Measurements from ENCODE around the gene HBS1L. TPM values are rescaled to one million over a fixed set of nuclear protein-coding genes. Genes with fewer than 3 reads are reported as not detected.
"Not testable (repeated sequence)": the region's sequence is repeated elsewhere in the genome, so short reads cannot be mapped to it uniquely, and the experiment has no call there.

HBS1L gene
- total RNA-seq, 1 donor: 177 TPM

DNA sequence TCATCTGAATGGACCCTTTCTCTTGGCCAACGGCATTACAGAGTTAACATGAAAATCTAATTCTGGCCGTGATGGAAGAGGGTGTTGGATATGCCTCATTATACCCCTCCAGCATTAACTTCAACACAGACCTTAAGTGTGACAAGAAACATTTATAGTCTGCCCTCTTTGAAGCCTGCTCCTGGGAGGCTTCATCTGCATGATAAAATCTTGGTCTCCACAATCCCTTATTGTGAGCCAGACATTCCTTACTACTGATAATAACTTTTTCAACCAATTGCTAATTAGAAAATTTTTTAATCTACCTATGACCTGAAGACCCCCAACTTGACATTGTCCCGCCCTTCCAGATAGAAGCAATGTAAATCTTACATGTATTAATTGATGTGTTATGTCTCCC, 9.3 kb upstream of the HBS1L start:
- Histone ChIP-seq H3K27me3 (ENCODE audit: insufficient read depth, low read length) (no peaks in the 10 kb centered on the region), H3K4me1 (ENCODE audit: insufficient read depth, low read length) (peaks cover 16% of the 10 kb centered on the region), H3K4me3 (ENCODE audit: low read length) (no peak overlapping the region), H3K9me3 (ENCODE audit: low read depth, low read length) (no peaks in the 10 kb centered on the region)

DNA sequence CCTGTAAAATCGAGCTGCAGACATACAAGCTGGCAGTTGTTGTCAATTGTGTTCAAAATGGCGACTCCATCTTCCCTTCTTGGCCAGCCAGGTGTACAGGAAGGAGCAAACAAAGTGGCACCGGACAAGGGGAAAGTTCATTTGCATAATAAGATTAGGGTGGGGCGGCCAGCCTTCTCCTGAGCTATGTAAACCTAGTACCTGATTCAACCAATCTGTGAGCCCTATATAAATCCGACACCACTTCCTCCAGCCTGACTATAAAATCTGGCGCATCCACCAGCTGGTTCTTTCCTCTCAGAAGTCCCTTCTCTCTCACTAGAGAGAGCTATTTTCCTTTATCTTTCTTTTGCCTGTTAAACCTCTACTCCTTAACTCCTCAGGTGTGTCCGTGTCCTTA, 8.1 kb upstream of the HBS1L start:
- Histone ChIP-seq H3K9me3 (ENCODE audit: low read depth, low read length) (no peaks in the 10 kb centered on the region), H3K4me1 (ENCODE audit: insufficient read depth, low read length) (peaks cover 16% of the 10 kb centered on the region), H3K27me3 (ENCODE audit: insufficient read depth, low read length) (no peaks in the 10 kb centered on the region), H3K4me3 (ENCODE audit: low read length) (no peak overlapping the region)

GRCh38 chr6:135060076-135060475, 5.5 kb upstream of the HBS1L start:
- H3K27me3 ChIP-seq (ENCODE audit: insufficient read depth, low read length): no peaks in the 10 kb centered on the region

DNA sequence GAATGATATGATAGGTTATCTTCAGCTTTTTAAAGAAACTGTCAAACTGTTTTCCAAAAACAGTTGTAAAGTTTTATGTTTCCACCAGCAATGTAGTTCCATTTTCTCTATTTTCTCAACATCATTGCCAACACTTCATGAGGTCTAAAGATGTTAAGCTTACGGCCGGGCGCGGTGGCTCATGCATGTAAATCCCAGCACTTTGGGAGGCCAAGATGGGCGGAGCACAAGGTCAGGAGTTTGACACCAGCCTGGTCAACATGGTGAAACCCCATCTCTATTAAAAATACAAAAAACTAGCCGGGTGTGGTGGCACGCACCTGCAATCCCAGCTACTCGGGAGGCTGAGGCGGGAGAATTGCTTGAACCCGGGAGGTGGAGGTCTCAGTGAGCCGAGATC, 3.7 kb upstream of the HBS1L start:
- not testable (repeated sequence) for H3K9me3 ChIP-seq (ENCODE audit: low read depth, low read length)

More at GRCh38 chr6:135060076-135060475, 5.5 kb upstream of the HBS1L start:
- H3K4me3 ChIP-seq (ENCODE audit: low read length): no peak overlapping the region
- no peaks in the 10 kb centered on the region for H3K9me3 ChIP-seq (ENCODE audit: low read depth, low read length)
- peaks cover 6% of the 10 kb centered on the region for H3K4me1 ChIP-seq (ENCODE audit: insufficient read depth, low read length)

DNA sequence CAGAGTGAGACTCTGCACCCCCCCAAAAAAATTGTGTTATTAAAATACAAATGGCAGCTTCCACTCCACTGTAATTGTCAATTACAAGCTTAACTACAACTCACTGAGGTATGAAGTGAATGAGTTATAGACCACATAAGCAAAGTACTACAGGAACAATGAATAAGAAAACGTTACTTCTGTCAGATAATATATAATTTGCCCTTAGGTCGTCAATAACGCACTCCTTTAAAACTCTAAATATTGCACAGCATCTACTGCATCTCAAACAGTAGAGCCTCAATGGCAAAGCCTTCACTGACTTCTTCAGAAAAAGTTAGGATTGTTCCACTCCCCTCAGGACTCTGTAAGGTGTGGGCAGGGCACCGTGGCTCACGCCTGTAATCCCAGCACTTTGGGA, 2.0 kb upstream of the HBS1L start:
- Histone ChIP-seq H3K4me3 (ENCODE audit: low read length) (no peak overlapping the region), H3K27me3 (ENCODE audit: insufficient read depth, low read length) (no peaks in the 10 kb centered on the region), H3K4me1 (ENCODE audit: insufficient read depth, low read length) (peaks cover 27% of the 10 kb centered on the region), H3K9me3 (ENCODE audit: low read depth, low read length) (no peaks in the 10 kb centered on the region)

More for the DNA sequence above, 3.7 kb upstream of the HBS1L start:
- not testable (repeated sequence) for H3K27me3 ChIP-seq (ENCODE audit: insufficient read depth, low read length); H3K4me3 ChIP-seq (ENCODE audit: low read length)
- H3K4me1 ChIP-seq (ENCODE audit: insufficient read depth, low read length): peaks cover 15% of the 10 kb centered on the region

DNA sequence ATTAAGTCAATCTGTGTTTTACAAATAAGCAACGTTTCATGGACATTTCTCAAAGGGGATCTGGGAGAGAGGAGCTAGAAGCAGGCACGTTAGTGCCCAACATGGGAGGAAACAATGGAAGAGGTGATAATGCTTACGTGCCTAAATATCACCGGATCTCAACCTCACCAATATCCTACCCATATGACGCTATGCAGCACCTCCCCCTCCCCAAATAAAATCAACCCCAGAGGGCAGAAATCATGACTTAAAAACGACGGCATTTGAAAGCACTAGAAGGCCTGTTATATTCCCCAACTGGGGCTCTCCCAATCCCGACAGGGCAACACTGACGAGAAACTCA, 425 bp downstream of the HBS1L start:
- Histone ChIP-seq H3K27me3 (ENCODE audit: insufficient read depth, low read length) (no peaks in the 10 kb centered on the region), H3K4me3 (ENCODE audit: low read length) (peak overlapping the region; percentile 95)

GRCh38 chr6:135053406-135053805, 1.2 kb downstream of the HBS1L start:
- H3K27me3 ChIP-seq (ENCODE audit: insufficient read depth, low read length): no peaks in the 10 kb centered on the region
- H3K4me1 ChIP-seq (ENCODE audit: insufficient read depth, low read length): peaks cover 31% of the 10 kb centered on the region
- H3K9me3 ChIP-seq (ENCODE audit: low read depth, low read length): no peaks in the 10 kb centered on the region
- H3K4me3 ChIP-seq (ENCODE audit: low read length): no peak overlapping the region

More for the DNA sequence above, 425 bp downstream of the HBS1L start:
- Histone ChIP-seq H3K9me3 (ENCODE audit: low read depth, low read length) (no peaks in the 10 kb centered on the region), H3K4me1 (ENCODE audit: insufficient read depth, low read length) (peaks cover 31% of the 10 kb centered on the region)

GRCh38 chr6:135052939-135053338, 1.7 kb downstream of the HBS1L start:
- Histone ChIP-seq H3K4me3 (ENCODE audit: low read length) (no peak overlapping the region), H3K27me3 (ENCODE audit: insufficient read depth, low read length) (no peaks in the 10 kb centered on the region), H3K4me1 (ENCODE audit: insufficient read depth, low read length) (peaks cover 35% of the 10 kb centered on the region), H3K9me3 (ENCODE audit: low read depth, low read length) (no peaks in the 10 kb centered on the region)

GRCh38 chr6:135048915-135049314, 5.7 kb downstream of the HBS1L start:
- H3K4me3 ChIP-seq (ENCODE audit: low read length): no peak overlapping the region
- H3K27me3 ChIP-seq (ENCODE audit: insufficient read depth, low read length): no peaks in the 10 kb centered on the region
- no peaks in the 10 kb centered on the region for H3K9me3 ChIP-seq (ENCODE audit: low read depth, low read length)
- H3K4me1 ChIP-seq (ENCODE audit: insufficient read depth, low read length): peaks cover 46% of the 10 kb centered on the region

- Histone ChIP-seq H3K9me3 (ENCODE audit: low read depth, low read length) (no peaks in the 10 kb centered on the region), H3K4me1 (ENCODE audit: insufficient read depth, low read length) (peaks cover 39% of the 10 kb centered on the region), H3K27me3 (ENCODE audit: insufficient read depth, low read length) (no peaks in the 10 kb centered on the region), H3K4me3 (ENCODE audit: low read length) (no peak overlapping the region)
These were observed 7.3 kb downstream of the HBS1L start for GRCh38 chr6:135047336-135047735.

- H3K27me3 ChIP-seq (ENCODE audit: insufficient read depth, low read length): no peaks in the 10 kb centered on the region
- H3K4me1 ChIP-seq (ENCODE audit: insufficient read depth, low read length): peaks cover 35% of the 10 kb centered on the region
- no peaks in the 10 kb centered on the region for H3K9me3 ChIP-seq (ENCODE audit: low read depth, low read length)
- H3K4me3 ChIP-seq (ENCODE audit: low read length): no peak overlapping the region
These were observed 7.7 kb downstream of the HBS1L start for GRCh38 chr6:135046912-135047311.

- Histone ChIP-seq H3K9me3 (ENCODE audit: low read depth, low read length) (no peaks in the 10 kb centered on the region), H3K4me3 (ENCODE audit: low read length) (no peak overlapping the region), H3K4me1 (ENCODE audit: insufficient read depth, low read length) (peaks cover 29% of the 10 kb centered on the region), H3K27me3 (ENCODE audit: insufficient read depth, low read length) (no peaks in the 10 kb centered on the region)
These were observed 10.0 kb downstream of the HBS1L start for GRCh38 chr6:135044639-135045038.

GRCh38 chr6:135043846-135044245, 10.8 kb downstream of the HBS1L start:
- peaks cover 29% of the 10 kb centered on the region for H3K4me1 ChIP-seq (ENCODE audit: insufficient read depth, low read length)
- H3K4me3 ChIP-seq (ENCODE audit: low read length): no peak overlapping the region
- H3K27me3 ChIP-seq (ENCODE audit: insufficient read depth, low read length): no peaks in the 10 kb centered on the region
- H3K9me3 ChIP-seq (ENCODE audit: low read depth, low read length): no peaks in the 10 kb centered on the region

- peaks cover 29% of the 10 kb centered on the region for H3K4me1 ChIP-seq (ENCODE audit: insufficient read depth, low read length)
- H3K4me3 ChIP-seq (ENCODE audit: low read length): no peak overlapping the region
- no peaks in the 10 kb centered on the region for H3K27me3 ChIP-seq (ENCODE audit: insufficient read depth, low read length)
- no peaks in the 10 kb centered on the region for H3K9me3 ChIP-seq (ENCODE audit: low read depth, low read length)
These were observed 11.3 kb downstream of the HBS1L start for GRCh38 chr6:135043364-135043763.

- H3K4me3 ChIP-seq (ENCODE audit: low read length): no peak overlapping the region
- no peaks in the 10 kb centered on the region for H3K4me1 ChIP-seq (ENCODE audit: insufficient read depth, low read length)
- H3K27me3 ChIP-seq (ENCODE audit: insufficient read depth, low read length): no peaks in the 10 kb centered on the region
- H3K9me3 ChIP-seq (ENCODE audit: low read depth, low read length): no peaks in the 10 kb centered on the region
These were observed 16.3 kb downstream of the HBS1L start for GRCh38 chr6:135038335-135038734.

GRCh38 chr6:135037541-135037940, 17.1 kb downstream of the HBS1L start:
- H3K4me1 ChIP-seq (ENCODE audit: insufficient read depth, low read length): no peaks in the 10 kb centered on the region
- no peak overlapping the region for H3K4me3 ChIP-seq (ENCODE audit: low read length)
- H3K9me3 ChIP-seq (ENCODE audit: low read depth, low read length): no peaks in the 10 kb centered on the region
- H3K27me3 ChIP-seq (ENCODE audit: insufficient read depth, low read length): no peaks in the 10 kb centered on the region

Measured in mononuclear cell (primary cell).